Activated naive CD8-positive, alpha-beta T cell treated with anti-CD3 and anti-CD28 coated beads for 36 hours (primary cell): ENCODE measurements around the gene RNF144A. TPM values are rescaled to one million over a fixed set of nuclear protein-coding genes. Genes with fewer than 3 reads are reported as not detected.

Experiments
- DNase-seq: peaks from one replicate; pipeline ENCODE4 v3.0.0; 2021
- H3K27ac Mint-ChIP-seq: one replicate; pipeline ENCODE4 v1.8.0; 2022; ENCODE audit warnings: mild to moderate bottlenecking, moderate library complexity, mixed read lengths
- H3K27me3 Mint-ChIP-seq: one replicate; pipeline ENCODE4 v1.8.0; 2022; ENCODE audit warnings: mild to moderate bottlenecking, mixed read lengths
- H3K36me3 Mint-ChIP-seq: one replicate; pipeline ENCODE4 v1.8.0; 2021; ENCODE audit warnings: mild to moderate bottlenecking, mixed read lengths
- H3K4me1 Mint-ChIP-seq: one replicate; pipeline ENCODE4 v1.8.0; 2021; ENCODE audit warnings: mixed read lengths
- H3K4me3 Mint-ChIP-seq: one replicate; pipeline ENCODE4 v1.8.0; 2022; ENCODE audit warnings: mild to moderate bottlenecking, moderate library complexity, mixed read lengths
- H3K9me3 Mint-ChIP-seq: one replicate; pipeline ENCODE4 v1.8.0; 2022; ENCODE audit warnings: mixed read lengths
- total RNA-seq, 2 experiments: library from RNA; stranded (reverse); gene quantifications; one replicate each; pipeline ENCODE4 v1.2.3, GENCODE V29; 2021

The RNF144A gene
- total RNA-seq, 2 experiments from 2014 or later, result 29.7 to 31.4 TPM

- no peak overlapping the region for H3K4me3 Mint-ChIP-seq
- no peak overlapping the region for H3K27ac Mint-ChIP-seq
- H3K4me1 Mint-ChIP-seq, result no peaks in the 10 kb centered on the region
- H3K36me3 Mint-ChIP-seq, result peaks cover 19% of the 10 kb centered on the region
- no peaks in the 10 kb centered on the region for H3K27me3 Mint-ChIP-seq
- no peaks in the 10 kb centered on the region for H3K9me3 Mint-ChIP-seq
- DNase-seq, result no peak
These were observed 154.8 kb downstream of the RNF144A start for GRCh38 chr2:7071916-7072556.

- peaks cover 17% of the 10 kb centered on the region for H3K36me3 Mint-ChIP-seq
- H3K4me3 Mint-ChIP-seq, result no peak overlapping the region
- H3K27me3 Mint-ChIP-seq, result no peaks in the 10 kb centered on the region
- H3K4me1 Mint-ChIP-seq, result no peaks in the 10 kb centered on the region
- DNase-seq, result no peak
- no peak overlapping the region for H3K27ac Mint-ChIP-seq
- no peaks in the 10 kb centered on the region for H3K9me3 Mint-ChIP-seq
These were observed 156.7 kb downstream of the RNF144A start for GRCh38 chr2:7073901-7074300.

- Mint-ChIP-seq H3K27me3 (no peaks in the 10 kb centered on the region), H3K27ac (no peak overlapping the region), H3K36me3 (peaks cover 15% of the 10 kb centered on the region), H3K4me1 (no peaks in the 10 kb centered on the region), H3K4me3 (no peak overlapping the region), H3K9me3 (no peaks in the 10 kb centered on the region)
- no peak for DNase-seq
These were observed 158.6 kb downstream of the RNF144A start for GRCh38 chr2:7075834-7076233.

- Mint-ChIP-seq H3K9me3 (peaks cover 2% of the 10 kb centered on the region), H3K36me3 (peaks cover 17% of the 10 kb centered on the region), H3K4me1 (no peaks in the 10 kb centered on the region), H3K27me3 (no peaks in the 10 kb centered on the region), H3K27ac (no peak overlapping the region), H3K4me3 (no peak overlapping the region)
- DNase-seq, result no peak
These were observed 160.6 kb downstream of the RNF144A start for GRCh38 chr2:7077660-7078267.

- H3K9me3 Mint-ChIP-seq, result peaks cover 18% of the 10 kb centered on the region
- DNase-seq, result no peak
- no peak overlapping the region for H3K27ac Mint-ChIP-seq
- no peaks in the 10 kb centered on the region for H3K27me3 Mint-ChIP-seq
- no peak overlapping the region for H3K4me3 Mint-ChIP-seq
- peaks cover 17% of the 10 kb centered on the region for H3K36me3 Mint-ChIP-seq
- H3K4me1 Mint-ChIP-seq, result no peaks in the 10 kb centered on the region
These were observed 166.6 kb downstream of the RNF144A start for GRCh38 chr2:7083580-7084509.

GRCh38 chr2:7084601-7085000 is 167.4 kb downstream of the RNF144A start:
- Mint-ChIP-seq H3K4me1 (no peaks in the 10 kb centered on the region), H3K27me3 (no peaks in the 10 kb centered on the region), H3K27ac (no peak overlapping the region), H3K4me3 (no peak overlapping the region), H3K9me3 (peaks cover 18% of the 10 kb centered on the region), H3K36me3 (peaks cover 17% of the 10 kb centered on the region)
- DNase-seq, result no peak

- no peaks in the 10 kb centered on the region for H3K4me1 Mint-ChIP-seq
These were observed 172.1 kb downstream of the RNF144A start for GRCh38 chr2:7089284-7089683.

GRCh38 chr2:7089898-7090510 is 172.8 kb downstream of the RNF144A start:
- no peak for DNase-seq
- Mint-ChIP-seq H3K9me3 (peaks cover 3% of the 10 kb centered on the region), H3K27ac (no peak overlapping the region), H3K36me3 (no peaks in the 10 kb centered on the region), H3K27me3 (no peaks in the 10 kb centered on the region), H3K4me1 (no peaks in the 10 kb centered on the region), H3K4me3 (no peak overlapping the region)

More at GRCh38 chr2:7089284-7089683, 172.1 kb downstream of the RNF144A start:
- H3K36me3 Mint-ChIP-seq, result peaks cover under 1% of the 10 kb centered on the region
- no peak overlapping the region for H3K27ac Mint-ChIP-seq
- H3K9me3 Mint-ChIP-seq, result peaks cover 4% of the 10 kb centered on the region
- H3K4me3 Mint-ChIP-seq, result no peak overlapping the region
- DNase-seq, result no peak
- no peaks in the 10 kb centered on the region for H3K27me3 Mint-ChIP-seq

- Mint-ChIP-seq H3K27ac (no peak overlapping the region), H3K4me1 (peaks cover 8% of the 10 kb centered on the region), H3K9me3 (no peaks in the 10 kb centered on the region), H3K4me3 (no peak overlapping the region), H3K36me3 (no peaks in the 10 kb centered on the region), H3K27me3 (no peaks in the 10 kb centered on the region)
- no peak for DNase-seq
These were observed 176.2 kb downstream of the RNF144A start for GRCh38 chr2:7093376-7093775.

Other genes starting within 250 kb of the RNF144A start
- 10 to 100 TPM; 11.8 to 13.2 TPM for gene CMPK2, start 51.5 kb upstream of the RNF144A start, total RNA-seq
- gene RSAD2, start 39.6 kb upstream of the RNF144A start, total RNA-seq, result 10 to 100 TPM in 1 of 2 experiments, 1 to 10 TPM in 1; 9.2 to 10.0 TPM